KMS-11 (cell line): ENCODE measurements around the gene MEIOB.

Source experiments
- H2AFZ ChIP-seq: fragments of 200-600 bp; sonication (generic); 2 replicates; pipeline ENCODE4 v1.6.1; 2016; ENCODE audit warnings: antibody characterized with exemption, mixed run types, low read depth
- H3K27ac ChIP-seq: fragments of 200-600 bp; sonication (generic); 2 replicates; pipeline ENCODE4 v1.6.1; 2016; ENCODE audit warnings: mild to moderate bottlenecking, mixed run types
- H3K27me3 ChIP-seq: fragments of 200-600 bp; sonication (generic); 2 replicates; pipeline ENCODE4 v1.6.1; 2017; ENCODE audit warnings: mild to moderate bottlenecking, low read depth, mixed run types, moderate library complexity; ENCODE audit not compliant: insufficient read depth
- H3K36me3 ChIP-seq: fragments of 200-600 bp; sonication (generic); 2 replicates; pipeline ENCODE4 v1.6.1; 2017; ENCODE audit warnings: mild to moderate bottlenecking, mixed run types; ENCODE audit not compliant: insufficient read depth
- H3K4me1 ChIP-seq: fragments of 200-600 bp; sonication (generic); 2 replicates; pipeline ENCODE4 v1.6.1; 2016; ENCODE audit warnings: mild to moderate bottlenecking, low read depth, mixed run types; ENCODE audit not compliant: poor library complexity, severe bottlenecking
- H3K4me2 ChIP-seq: fragments of 200-600 bp; sonication (generic); 2 replicates; pipeline ENCODE4 v1.7.0; 2016; ENCODE audit warnings: mild to moderate bottlenecking, mixed run types
- H3K4me3 ChIP-seq: fragments of 200-600 bp; sonication (generic); IDR thresholded peaks from 2 replicates; pipeline ENCODE4 v1.6.1; 2017; ENCODE audit warnings: low read depth, low read length, mixed read lengths; ENCODE audit not compliant: insufficient read depth
- H3K79me2 ChIP-seq: fragments of 200-600 bp; sonication (generic); 2 replicates; pipeline ENCODE4 v1.6.1; 2016; ENCODE audit warnings: low read depth, mixed run types; ENCODE audit not compliant: insufficient read depth
- H3K9ac ChIP-seq: fragments of 200-600 bp; sonication (generic); 2 replicates; pipeline ENCODE4 v1.6.1; 2016; ENCODE audit warnings: mild to moderate bottlenecking, mixed run types
- H4K20me1 ChIP-seq: fragments of 200-600 bp; sonication (generic); 2 replicates; pipeline ENCODE4 v1.6.1; 2016; ENCODE audit warnings: mild to moderate bottlenecking, mixed run types; ENCODE audit not compliant: insufficient read depth
- TF ChIP-seq, protein P1 (sequence below): fragments of 200-600 bp; sonication (generic); conservative IDR thresholded peaks from 2 replicates; pipeline ENCODE4 v1.6.1; 2017; ENCODE audit warnings: low read depth, mild to moderate bottlenecking, antibody characterized with exemption, low read length, moderate library complexity, mixed read lengths

The MEIOB gene

DNA sequence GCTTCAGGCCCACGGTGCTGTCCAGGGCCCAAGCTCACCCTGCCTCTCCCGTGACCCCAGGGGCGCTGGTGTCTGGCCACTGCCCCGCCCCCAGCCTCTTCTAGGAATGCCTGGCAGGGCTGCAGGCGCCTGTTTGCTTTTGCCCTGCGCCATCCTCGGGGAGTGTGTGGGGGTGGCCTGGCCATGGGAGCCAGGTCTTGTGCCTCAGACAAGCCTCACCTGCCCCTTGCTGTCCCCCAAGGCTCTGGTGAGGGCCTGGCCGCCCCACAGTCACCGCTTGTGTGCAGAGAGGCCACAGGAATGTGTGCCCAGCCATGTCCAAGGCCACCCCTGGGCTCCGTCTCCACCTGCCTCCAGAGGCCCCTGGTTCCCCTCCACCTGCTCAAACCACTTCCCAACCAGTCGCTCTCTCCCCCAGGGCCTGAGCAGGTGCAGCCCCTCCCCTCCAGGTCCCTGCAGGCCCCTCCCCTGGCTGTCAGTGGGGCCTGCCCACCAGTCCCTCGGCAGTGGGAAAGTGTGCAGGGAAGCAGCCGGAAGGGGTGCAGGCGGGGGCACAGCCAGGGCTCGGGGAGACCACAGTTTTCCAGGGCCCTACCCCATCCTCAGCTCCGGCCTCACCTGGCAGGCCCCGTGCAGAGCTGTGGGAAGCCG, 77.6 kb downstream of the MEIOB start:
- Histone ChIP-seq H3K27ac (no peak overlapping the region), H3K4me2 (no peak overlapping the region), H3K36me3 (no peaks in the 10 kb centered on the region), H3K4me3 (no peak overlapping the region), H3K9ac (no peak overlapping the region), H3K79me2 (no peaks in the 10 kb centered on the region), H3K4me1 (no peaks in the 10 kb centered on the region), H4K20me1 (no peaks in the 10 kb centered on the region), H2AFZ (no peak overlapping the region), H3K27me3 (no peaks in the 10 kb centered on the region)
- TF ChIP-seq, protein P1, sequence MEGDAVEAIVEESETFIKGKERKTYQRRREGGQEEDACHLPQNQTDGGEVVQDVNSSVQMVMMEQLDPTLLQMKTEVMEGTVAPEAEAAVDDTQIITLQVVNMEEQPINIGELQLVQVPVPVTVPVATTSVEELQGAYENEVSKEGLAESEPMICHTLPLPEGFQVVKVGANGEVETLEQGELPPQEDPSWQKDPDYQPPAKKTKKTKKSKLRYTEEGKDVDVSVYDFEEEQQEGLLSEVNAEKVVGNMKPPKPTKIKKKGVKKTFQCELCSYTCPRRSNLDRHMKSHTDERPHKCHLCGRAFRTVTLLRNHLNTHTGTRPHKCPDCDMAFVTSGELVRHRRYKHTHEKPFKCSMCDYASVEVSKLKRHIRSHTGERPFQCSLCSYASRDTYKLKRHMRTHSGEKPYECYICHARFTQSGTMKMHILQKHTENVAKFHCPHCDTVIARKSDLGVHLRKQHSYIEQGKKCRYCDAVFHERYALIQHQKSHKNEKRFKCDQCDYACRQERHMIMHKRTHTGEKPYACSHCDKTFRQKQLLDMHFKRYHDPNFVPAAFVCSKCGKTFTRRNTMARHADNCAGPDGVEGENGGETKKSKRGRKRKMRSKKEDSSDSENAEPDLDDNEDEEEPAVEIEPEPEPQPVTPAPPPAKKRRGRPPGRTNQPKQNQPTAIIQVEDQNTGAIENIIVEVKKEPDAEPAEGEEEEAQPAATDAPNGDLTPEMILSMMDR: no peak

- TF ChIP-seq, protein P1: no peak
- Histone ChIP-seq H3K4me2 (no peak within 1 kb of the TSS), H3K36me3 (no peaks in the 10 kb centered on the region), H3K27ac (no peak within 1 kb of the TSS), H3K9ac (no peak within 1 kb of the TSS), H2AFZ (no peak within 1 kb of the TSS), H3K4me3 (no peak within 1 kb of the TSS), H3K79me2 (no peaks in the 10 kb centered on the region), H4K20me1 (no peaks in the 10 kb centered on the region), H3K4me1 (no peaks in the 10 kb centered on the region), H3K27me3 (no peaks in the 10 kb centered on the region)
Measured at GRCh38 chr16:1793578-1794220, 78.3 kb downstream of the MEIOB start, which contains the start of gene IGFALS. Gene IGFALS (minus strand): TSS chr16:1793705. CDS start chr16:1793652, 53 bp downstream.

GRCh38 chr16:1792836-1793577, 79.0 kb downstream of the MEIOB start:
- Histone ChIP-seq H3K4me3 (no peak overlapping the region), H2AFZ (no peak overlapping the region), H3K36me3 (no peaks in the 10 kb centered on the region), H3K79me2 (no peaks in the 10 kb centered on the region), H3K9ac (no peak overlapping the region), H3K27ac (no peak overlapping the region), H3K27me3 (no peaks in the 10 kb centered on the region), H4K20me1 (no peaks in the 10 kb centered on the region), H3K4me2 (no peak overlapping the region), H3K4me1 (no peaks in the 10 kb centered on the region)
- TF ChIP-seq, protein P1: no peak

GRCh38 chr16:1791943-1792812, 79.8 kb downstream of the MEIOB start:
- no peaks in the 10 kb centered on the region for H3K4me1 ChIP-seq
- H4K20me1 ChIP-seq: no peaks in the 10 kb centered on the region
- TF ChIP-seq, protein P1: no peak
- no peaks in the 10 kb centered on the region for H3K36me3 ChIP-seq
- no peak overlapping the region for H3K27ac ChIP-seq
- H3K4me3 ChIP-seq: no peak overlapping the region
- H2AFZ ChIP-seq: no peak overlapping the region
- H3K9ac ChIP-seq: no peak overlapping the region
- H3K4me2 ChIP-seq: no peak overlapping the region
- H3K27me3 ChIP-seq: no peaks in the 10 kb centered on the region
- no peaks in the 10 kb centered on the region for H3K79me2 ChIP-seq
